Activated CD4-positive, alpha-beta T cell treated with anti-CD3 and anti-CD28 coated beads for 24 hours (primary cell): ENCODE measurements around the gene ARTN.

Source experiments
- DNase-seq, 2 donors: peaks; one replicate each; pipeline ENCODE4 v3.0.0-alpha.2; 2020; ENCODE audit warnings: low read depth in 2 of 2

ARTN gene

DNA sequence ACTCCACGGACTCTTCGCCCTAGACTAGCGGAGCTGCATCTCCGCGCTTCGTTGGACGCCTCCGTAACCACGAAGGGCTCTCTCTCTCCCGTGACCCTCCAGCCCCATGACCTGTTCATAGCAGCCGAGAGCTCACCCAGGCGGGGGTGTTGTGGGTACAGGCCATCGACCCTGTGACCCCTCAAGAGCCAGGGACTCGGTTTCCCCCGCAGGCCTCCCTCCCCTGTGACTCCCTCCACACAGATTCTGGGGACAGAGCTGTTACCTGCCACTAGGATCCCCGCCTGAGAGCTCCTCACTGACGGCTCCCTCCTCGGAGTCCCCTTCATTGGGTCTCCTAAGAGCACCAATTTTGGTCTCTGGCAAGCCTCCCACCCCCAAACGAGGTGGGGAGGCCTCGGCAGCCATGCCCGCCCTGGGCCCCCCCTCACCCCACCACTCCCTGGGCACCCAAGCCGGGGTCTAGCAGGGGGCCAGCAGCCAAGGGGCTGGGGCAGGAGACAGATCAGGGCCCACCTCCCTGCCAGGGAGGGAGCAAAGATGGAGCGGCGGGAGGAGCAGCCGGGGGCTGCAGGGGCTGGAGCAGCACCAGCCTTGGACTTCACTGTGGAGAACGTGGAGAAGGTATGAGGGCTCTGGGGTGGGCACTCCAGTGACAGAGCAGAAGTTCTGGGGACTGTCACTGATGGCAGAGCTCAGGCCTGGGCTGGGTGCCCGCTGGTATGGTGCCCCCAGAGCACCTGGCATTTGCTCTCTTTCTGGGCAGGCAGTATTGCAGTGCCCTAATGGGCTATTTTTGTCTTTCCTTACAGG, 13.7 kb downstream of the ARTN start:
- DNase-seq, result no peak

DNA sequence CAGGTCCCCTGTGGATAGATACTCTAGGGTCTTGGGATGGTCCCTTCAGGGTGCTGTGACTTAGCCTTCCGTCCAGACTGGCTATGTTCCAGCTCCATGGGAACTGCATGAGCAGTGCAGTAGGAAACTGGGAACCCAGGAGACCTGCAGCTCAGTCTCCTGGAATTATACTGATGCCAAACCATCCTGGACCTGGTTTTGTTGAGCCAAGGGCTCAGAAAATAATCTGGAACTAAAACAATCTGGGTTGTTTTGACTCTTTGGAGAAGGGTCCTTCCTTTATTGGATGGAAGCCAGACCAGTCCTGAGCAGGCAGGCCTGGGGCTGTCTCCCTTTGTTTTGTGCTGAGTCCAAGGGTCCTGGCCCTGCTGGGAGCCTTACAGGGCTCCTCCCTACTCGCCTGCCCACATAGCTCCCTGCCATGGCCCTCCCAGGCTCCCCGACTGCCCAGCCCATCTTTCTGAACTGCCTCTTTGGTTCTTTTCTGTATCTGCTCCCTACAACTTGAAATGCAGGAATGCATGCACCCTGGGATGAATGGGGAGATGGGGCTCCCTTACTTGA, 14.4 kb downstream of the ARTN start:
- no peak for DNase-seq

DNA sequence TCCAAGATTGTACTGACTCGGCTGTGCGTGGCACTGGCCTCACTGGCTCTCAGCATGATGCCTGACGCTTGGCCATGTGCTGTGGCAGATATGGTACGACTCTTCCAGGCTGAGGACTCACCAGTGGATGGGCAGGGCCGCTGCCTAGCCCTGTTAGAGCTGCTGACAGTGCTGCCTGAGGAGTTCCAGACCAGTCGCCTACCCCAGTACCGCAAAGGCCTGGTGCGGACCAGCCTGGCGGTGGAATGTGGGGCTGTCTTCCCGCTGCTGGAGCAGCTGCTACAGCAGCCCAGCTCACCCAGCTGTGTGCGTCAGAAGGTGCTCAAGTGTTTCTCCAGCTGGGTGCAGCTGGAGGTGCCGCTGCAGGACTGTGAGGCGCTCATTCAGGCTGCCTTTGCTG, 16.1 kb downstream of the ARTN start:
- DNase-seq, result no peak

- no peak for DNase-seq
These were observed 17.7 kb downstream of the ARTN start for GRCh38 chr1:43951021-43951985.

GRCh38 chr1:43952731-43953346, 19.2 kb downstream of the ARTN start:
- no peak for DNase-seq

- DNase-seq, result no peak
These were observed 19.8 kb downstream of the ARTN start for GRCh38 chr1:43953361-43953760.

DNA sequence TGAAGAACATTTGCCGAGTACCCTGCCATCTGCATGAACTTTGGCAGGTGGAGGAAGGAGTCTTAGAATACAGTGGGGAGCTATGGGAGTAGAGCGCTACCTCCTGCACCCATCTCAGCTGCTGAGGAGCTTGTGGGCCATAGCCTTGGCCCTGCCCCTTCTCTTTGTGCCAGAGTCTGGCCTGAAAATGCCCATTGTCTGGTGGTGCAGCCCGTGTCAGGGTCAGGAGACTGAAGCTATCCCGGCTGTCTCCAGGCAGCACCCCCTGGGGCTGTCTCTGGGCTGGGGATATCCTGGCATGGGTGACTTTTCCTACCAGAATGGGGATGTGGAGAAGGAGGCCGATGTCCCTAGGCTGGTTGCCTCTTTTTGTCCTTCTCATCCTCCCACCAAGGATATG, 20.4 kb downstream of the ARTN start:
- DNase-seq, result no peak

DNA sequence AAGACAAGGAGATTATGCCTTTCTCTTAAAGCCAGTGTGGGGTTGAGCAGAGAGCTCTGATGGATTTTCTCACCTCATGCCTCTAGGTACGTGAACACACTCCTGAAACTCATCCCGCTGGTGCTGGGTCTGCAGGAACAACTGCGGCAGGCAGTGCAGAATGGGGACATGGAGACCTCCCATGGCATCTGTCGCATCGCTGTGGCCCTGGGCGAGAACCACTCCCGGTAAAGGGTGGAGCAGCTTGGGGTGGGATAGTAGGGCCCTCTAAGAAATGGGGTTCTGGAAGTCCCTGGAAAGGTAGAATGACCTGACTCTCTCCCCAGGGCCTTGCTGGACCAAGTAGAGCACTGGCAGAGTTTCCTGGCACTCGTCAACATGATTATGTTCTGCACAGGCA, 22.6 kb downstream of the ARTN start:
- DNase-seq, result no peak

GRCh38 chr1:43957407-43958040, 23.9 kb downstream of the ARTN start:
- no peak for DNase-seq

- no peak for DNase-seq
These were observed 25.0 kb downstream of the ARTN start for GRCh38 chr1:43958351-43959255.

GRCh38 chr1:43960798-43961197, 27.2 kb downstream of the ARTN start:
- no peak for DNase-seq

DNA sequence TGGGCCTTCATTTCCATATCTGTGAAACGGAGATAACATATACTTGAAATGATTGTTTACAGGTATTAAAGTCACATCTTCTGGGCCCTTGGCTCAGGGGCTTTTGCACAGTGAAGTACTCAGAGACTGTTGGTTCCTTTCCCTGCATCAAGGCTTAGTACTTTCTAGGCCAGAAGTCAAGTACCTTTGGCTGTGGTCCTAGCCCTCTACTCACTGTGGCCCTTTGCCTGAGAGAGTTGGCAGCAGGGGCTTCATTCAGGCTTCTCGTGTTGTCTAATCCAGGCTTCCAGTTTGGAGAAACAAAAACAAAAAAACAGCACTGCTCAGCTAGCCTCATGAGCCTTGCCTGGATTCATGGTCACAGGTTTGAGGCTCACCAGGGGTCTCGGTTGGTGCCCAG, 28.1 kb downstream of the ARTN start:
- DNase-seq, result no peak

DNA sequence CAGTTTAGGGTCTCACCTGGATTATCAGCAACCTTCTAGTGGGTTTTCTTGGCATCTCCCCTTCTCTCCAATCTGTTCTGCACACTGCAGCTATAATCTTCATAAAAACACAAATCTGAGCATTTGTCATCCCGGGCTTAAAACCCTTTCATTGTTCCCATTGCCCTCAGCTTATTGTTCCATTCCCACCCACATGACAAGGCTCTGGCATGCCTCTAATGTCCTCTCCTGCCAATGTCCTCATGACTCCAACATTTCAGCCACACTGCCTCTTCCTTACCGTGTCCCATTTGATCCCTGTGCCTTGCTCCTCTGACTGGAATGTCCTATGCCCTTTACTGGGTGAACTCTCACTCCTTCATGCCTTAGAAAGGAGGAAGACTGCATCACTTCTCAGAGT, 28.7 kb downstream of the ARTN start:
- no peak for DNase-seq

- DNase-seq, result no peak
These were observed 29.4 kb downstream of the ARTN start for GRCh38 chr1:43963006-43963405.

DNA sequence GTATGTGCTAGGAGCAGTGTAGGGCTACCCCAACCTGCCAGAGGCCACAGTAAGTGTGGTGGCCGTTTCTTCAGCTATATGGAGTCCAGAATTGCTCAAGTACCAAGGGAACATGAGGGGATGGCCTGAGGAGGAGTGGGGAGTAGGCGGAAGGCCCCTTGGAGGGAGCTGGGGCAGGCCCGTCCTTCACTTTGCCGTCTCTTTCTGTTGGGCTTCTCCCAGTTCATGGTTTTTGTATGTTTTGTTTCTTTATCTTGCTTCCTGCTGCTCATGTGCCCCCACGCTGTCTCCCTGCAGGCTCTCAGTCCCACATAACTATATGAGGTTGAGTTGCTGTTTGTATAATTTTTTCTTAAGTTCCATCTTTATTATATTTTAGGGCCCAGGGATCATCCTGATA, 30.3 kb downstream of the ARTN start:
- DNase-seq, result no peak

DNA sequence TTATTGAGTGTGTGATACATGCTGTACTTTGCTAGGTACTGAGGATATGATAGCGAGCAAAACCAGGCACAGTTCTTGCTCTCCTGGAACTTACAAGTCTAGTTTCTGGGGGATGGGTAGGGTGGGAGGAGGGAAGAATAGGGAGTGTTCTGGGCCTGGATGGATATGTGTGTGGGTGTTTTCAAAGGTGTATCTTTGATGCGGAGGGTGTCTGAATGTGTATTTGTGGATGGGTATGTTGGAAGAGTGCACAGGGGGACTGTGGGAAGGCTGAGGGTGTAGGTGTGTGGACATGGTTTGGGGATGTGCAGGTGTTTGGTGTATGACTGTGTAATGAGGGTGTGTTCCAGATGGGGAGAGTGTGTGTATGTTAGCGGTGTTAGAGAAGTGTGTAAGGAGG, 31.7 kb downstream of the ARTN start:
- DNase-seq, result no peak

DNA sequence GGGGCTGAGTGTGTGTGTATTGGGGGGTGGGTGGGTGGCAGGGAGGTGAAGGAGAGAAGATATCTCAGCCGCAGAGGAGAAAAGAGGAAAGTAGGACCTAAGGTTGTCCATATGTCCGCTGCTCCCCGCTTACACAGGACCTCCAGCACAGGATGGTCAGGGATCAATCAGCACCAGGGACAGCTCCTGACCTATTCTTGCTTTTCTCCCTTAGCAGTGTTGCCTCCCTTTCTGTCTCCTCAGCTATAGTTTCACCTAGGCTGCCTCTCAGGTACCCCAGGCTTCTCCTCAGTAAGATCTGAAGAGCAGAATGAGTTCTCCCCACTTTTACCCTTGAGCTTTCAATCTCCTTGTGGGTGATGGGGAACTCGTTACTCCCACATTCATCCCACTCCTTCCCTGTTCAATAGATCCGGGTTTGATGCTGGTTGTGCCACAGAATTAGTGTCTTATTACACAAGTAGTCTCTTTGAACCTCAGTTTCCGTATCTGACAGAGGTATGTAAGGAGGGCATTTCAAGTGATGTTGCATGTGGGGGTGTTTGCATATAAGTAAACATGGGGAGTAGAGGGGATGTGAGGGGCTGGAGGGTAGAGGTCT, 34.8 kb downstream of the ARTN start:
- DNase-seq, result no peak

- DNase-seq, result no peak
These were observed 35.8 kb downstream of the ARTN start for GRCh38 chr1:43969416-43969745.

GRCh38 chr1:43969746-43970466, 36.3 kb downstream of the ARTN start, which contains the start of gene DPH2:
Gene DPH2, plus strand, starts transcription at chr1:43970010. Its CDS starts 166 bp downstream, at chr1:43970176.
- DNase-seq, result peak; percentile 94 to 97
